ENCODE data around the gene PRSS53. TPM values are rescaled to one million over a fixed set of nuclear protein-coding genes. Genes with fewer than 3 reads are reported as not detected.

PRSS53 gene
- total and polyA plus RNA-seq, 2 donors: 1.1 to 4.7 TPM

DNA sequence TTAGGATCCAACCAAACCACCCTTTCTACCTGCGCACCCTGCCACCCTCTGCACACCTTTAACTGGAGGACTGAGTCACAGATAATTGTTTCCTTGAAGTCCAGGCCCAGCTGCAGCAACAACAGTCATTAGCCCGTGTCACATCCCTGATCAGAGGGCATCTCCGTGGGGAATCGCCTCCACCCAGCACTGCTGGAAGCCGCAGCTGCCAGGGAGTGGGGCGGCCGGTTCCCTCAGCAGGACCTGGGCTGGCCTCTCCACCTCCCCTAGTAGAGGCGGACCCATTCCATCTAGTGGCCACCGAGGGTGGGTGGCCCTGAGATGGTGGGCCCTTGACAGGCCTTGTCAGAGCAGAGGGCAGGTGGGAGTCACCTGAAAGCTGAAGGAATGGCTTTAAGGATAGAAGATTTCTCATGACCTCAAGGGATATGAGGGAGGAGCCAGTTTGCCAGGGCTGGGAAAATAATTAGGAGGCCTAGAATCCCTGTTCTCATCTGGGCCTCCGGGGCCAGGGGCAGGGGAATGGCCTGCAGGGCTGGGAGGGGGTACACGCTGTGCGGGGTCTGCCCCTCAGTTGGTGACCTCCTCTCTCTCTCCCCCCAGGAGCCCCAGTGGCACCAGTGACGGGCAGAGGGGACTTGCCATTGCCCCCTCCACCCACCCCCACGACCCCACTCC lies 6.2 kb downstream of the PRSS53 start:
- DNase-seq (ENCODE audit: extremely low spot score): no peak
- 80% methylated on average over 14 of the region's 14 CpGs for WGBS
- Histone ChIP-seq H3K27ac (ENCODE audit: low read depth) (no peak overlapping the region), H3K4me3 (ENCODE audit: low read depth, low read length) (no peak overlapping the region), H3K4me1 (ENCODE audit: insufficient read depth) (no peaks in the 10 kb centered on the region), H3K36me3 (ENCODE audit: insufficient read depth) (peaks cover 8% of the 10 kb centered on the region)

DNA sequence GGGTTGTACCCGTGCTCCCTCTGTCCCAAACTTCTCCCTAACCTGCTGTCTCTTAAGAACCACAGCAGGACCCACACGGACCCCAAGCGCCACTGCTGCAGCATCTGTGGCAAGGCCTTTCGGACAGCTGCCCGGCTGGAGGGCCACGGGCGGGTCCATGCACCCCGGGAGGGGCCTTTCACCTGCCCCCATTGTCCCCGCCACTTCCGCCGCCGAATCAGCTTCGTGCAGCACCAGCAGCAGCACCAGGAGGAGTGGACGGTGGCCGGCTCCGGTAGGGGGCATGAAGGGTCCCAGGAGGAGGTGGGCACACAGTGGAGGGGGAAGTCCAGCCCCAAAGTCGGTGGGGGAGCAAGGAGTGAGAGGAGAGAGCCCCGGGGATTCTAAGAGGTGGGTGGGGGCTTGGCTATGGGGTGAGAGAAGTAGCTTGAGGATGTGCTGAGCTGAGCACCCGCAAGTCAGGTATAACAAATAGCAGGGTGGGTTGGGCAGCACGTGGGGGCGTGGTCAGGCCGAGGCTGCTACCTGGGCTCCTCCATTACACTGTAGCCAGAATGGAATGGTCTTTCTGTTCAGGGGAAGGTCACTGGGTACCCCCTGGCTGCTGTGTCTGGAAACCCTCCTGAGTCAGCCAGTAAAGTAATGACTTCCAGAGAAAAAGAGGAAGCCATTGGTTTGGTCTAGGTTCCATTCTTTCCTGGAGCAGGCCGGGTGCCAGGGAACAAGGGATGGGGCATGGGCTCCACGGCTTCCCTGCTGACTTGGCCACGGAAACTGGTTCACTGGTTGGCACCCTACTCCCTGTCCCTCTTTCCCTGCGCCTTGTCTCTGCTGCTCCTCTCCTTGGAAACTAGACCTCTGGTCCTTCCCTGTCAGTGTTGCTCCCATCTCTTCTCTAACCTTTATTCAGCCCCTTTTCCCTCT lies 7.1 kb downstream of the PRSS53 start:
- no peak for DNase-seq (ENCODE audit: extremely low spot score)
- 85% methylated on average over 26 of the region's 26 CpGs for WGBS

DNA sequence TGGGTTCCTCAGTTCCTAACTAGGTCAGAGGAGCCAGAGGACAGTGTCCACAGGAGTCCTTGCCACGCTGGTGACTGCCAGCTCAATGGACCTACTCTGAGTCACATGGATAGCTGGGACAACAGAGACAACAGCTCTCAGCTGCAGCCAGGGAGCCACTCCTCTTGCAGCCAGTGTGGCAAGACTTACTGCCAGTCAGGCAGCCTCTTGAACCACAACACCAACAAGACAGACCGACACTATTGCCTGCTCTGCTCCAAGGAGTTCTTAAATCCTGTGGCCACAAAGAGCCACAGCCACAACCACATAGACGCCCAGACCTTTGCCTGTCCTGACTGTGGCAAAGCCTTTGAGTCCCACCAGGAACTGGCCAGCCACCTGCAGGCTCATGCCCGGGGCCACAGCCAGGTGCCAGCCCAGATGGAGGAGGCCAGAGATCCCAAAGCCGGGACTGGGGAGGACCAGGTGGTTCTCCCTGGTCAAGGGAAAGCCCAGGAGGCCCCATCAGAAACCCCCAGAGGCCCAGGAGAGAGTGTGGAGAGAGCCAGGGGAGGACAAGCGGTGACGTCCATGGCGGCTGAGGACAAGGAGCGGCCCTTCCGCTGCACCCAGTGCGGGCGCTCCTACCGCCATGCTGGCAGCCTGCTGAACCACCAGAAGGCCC lies 7.9 kb downstream of the PRSS53 start:
- WGBS: 91% methylated on average over 13 of the region's 13 CpGs
- H3K36me3 ChIP-seq (ENCODE audit: insufficient read depth): peaks cover 8% of the 10 kb centered on the region

More for the DNA sequence above, 7.1 kb downstream of the PRSS53 start:
- Histone ChIP-seq H3K36me3 (ENCODE audit: insufficient read depth) (peaks cover 8% of the 10 kb centered on the region), H3K4me3 (ENCODE audit: low read depth, low read length) (no peak overlapping the region), H3K27ac (ENCODE audit: low read depth) (no peak overlapping the region), H3K4me1 (ENCODE audit: insufficient read depth) (no peaks in the 10 kb centered on the region)

DNA sequence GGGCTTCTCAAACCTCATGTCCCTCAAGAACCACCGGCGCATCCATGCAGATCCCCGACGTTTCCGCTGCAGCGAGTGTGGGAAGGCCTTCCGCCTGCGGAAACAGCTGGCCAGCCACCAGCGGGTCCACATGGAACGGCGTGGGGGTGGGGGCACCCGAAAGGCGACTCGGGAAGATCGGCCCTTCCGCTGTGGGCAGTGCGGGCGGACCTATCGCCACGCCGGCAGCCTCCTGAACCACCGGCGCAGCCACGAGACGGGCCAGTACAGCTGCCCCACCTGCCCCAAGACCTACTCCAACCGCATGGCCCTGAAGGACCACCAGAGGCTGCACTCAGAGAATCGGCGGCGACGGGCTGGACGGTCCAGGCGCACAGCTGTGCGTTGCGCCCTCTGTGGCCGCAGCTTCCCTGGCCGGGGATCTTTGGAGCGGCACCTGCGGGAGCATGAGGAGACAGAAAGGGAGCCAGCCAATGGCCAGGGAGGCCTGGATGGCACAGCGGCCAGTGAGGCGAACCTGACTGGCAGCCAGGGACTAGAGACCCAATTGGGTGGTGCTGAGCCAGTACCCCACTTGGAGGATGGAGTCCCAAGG lies 8.6 kb downstream of the PRSS53 start:
- 96% methylated on average over 40 of the region's 40 CpGs for WGBS
- Histone ChIP-seq H3K36me3 (ENCODE audit: insufficient read depth) (peaks cover 8% of the 10 kb centered on the region), H3K27ac (ENCODE audit: low read depth) (no peak overlapping the region), H3K4me3 (ENCODE audit: low read depth, low read length) (no peak overlapping the region), H3K4me1 (ENCODE audit: insufficient read depth) (no peaks in the 10 kb centered on the region)
- DNase-seq (ENCODE audit: extremely low spot score): no peak

More for the DNA sequence above, 7.9 kb downstream of the PRSS53 start:
- DNase-seq (ENCODE audit: extremely low spot score): no peak
- no peak overlapping the region for H3K4me3 ChIP-seq (ENCODE audit: low read depth, low read length)
- no peaks in the 10 kb centered on the region for H3K4me1 ChIP-seq (ENCODE audit: insufficient read depth)
- no peak overlapping the region for H3K27ac ChIP-seq (ENCODE audit: low read depth)

DNA sequence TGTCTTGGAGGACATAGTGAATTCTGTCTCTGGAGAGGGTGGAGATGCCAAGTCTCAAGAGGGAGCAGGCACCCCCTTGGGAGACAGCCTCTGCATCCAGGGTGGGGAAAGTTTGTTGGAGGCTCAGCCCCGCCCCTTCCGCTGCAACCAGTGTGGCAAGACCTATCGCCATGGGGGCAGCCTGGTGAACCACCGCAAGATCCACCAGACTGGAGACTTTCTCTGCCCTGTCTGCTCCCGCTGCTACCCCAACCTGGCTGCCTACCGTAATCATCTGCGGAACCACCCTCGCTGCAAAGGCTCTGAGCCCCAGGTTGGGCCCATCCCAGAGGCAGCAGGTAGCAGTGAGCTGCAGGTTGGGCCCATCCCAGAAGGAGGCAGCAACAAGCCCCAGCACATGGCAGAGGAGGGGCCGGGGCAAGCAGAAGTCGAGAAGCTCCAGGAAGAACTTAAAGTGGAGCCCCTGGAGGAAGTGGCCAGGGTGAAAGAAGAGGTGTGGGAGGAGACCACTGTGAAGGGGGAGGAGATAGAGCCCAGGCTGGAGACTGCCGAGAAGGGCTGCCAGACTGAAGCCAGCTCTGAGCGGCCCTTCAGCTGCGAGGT lies 9.3 kb downstream of the PRSS53 start:
- WGBS: 86% methylated on average over 13 of the region's 13 CpGs

DNA sequence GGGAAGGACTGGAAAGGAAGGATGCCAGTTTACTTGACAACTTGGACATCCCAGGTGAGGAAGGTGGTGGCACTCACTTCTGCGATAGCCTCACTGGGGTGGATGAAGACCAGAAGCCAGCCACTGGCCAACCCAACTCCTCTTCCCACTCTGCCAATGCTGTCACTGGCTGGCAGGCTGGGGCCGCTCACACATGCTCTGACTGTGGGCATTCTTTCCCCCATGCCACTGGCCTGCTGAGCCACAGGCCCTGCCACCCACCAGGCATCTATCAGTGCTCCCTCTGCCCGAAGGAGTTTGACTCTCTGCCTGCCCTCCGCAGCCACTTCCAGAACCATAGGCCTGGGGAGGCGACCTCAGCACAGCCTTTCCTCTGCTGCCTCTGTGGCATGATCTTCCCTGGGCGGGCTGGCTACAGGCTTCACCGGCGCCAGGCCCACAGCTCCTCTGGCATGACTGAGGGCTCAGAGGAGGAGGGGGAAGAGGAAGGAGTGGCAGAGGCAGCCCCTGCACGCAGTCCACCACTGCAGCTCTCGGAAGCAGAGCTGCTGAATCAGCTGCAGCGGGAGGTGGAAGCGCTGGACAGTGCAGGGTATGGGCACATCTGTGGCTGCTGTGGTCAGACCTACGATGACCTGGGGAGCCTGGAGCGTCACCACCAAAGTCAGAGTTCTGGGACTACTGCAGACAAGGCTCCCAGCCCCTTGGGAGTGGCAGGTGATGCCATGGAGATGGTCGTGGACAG lies 10.0 kb downstream of the PRSS53 start:
- H3K27ac ChIP-seq (ENCODE audit: low read depth): no peak overlapping the region
- 94% methylated on average over 15 of the region's 15 CpGs for WGBS

More for the DNA sequence above, 9.3 kb downstream of the PRSS53 start:
- no peak overlapping the region for H3K27ac ChIP-seq (ENCODE audit: low read depth)
- no peaks in the 10 kb centered on the region for H3K4me1 ChIP-seq (ENCODE audit: insufficient read depth)
- no peak overlapping the region for H3K4me3 ChIP-seq (ENCODE audit: low read depth, low read length)
- DNase-seq (ENCODE audit: extremely low spot score): no peak
- peaks cover 8% of the 10 kb centered on the region for H3K36me3 ChIP-seq (ENCODE audit: insufficient read depth)

DNA sequence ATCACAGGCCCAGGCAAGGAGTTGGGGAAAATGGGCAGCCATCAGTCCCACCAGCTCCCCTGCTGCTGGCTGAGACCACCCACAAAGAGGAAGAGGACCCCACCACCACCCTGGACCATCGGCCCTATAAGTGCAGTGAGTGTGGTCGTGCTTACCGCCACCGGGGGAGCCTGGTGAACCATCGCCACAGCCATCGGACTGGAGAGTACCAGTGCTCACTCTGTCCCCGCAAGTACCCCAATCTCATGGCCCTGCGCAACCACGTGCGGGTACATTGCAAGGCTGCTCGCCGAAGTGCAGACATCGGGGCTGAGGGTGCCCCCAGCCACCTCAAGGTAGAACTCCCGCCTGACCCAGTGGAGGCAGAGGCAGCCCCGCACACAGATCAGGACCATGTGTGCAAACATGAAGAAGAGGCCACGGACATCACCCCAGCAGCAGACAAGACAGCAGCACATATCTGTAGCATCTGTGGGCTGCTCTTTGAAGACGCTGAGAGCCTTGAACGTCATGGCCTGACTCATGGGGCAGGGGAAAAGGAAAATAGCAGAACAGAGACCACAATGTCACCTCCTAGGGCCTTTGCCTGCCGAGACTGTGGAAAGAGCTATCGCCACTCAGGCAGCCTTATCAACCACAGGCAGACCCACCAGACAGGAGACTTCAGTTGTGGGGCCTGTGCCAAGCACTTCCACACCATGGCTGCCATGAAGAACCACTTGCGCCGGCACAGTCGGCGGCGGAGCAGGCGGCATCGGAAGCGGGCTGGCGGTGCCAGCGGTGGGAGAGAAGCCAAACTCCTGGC lies 10.9 kb downstream of the PRSS53 start:
- no peak overlapping the region for H3K4me3 ChIP-seq (ENCODE audit: low read depth, low read length)
- H3K36me3 ChIP-seq (ENCODE audit: insufficient read depth): peaks cover 6% of the 10 kb centered on the region
- DNase-seq (ENCODE audit: extremely low spot score): no peak
- H3K4me1 ChIP-seq (ENCODE audit: insufficient read depth): no peaks in the 10 kb centered on the region
- H3K27ac ChIP-seq (ENCODE audit: low read depth): no peak overlapping the region
- WGBS: 94% methylated on average over 30 of the region's 30 CpGs

More for the DNA sequence above, 10.0 kb downstream of the PRSS53 start:
- Histone ChIP-seq H3K36me3 (ENCODE audit: insufficient read depth) (peaks cover 8% of the 10 kb centered on the region), H3K4me1 (ENCODE audit: insufficient read depth) (no peaks in the 10 kb centered on the region), H3K4me3 (ENCODE audit: low read depth, low read length) (no peak overlapping the region)
- no peak for DNase-seq (ENCODE audit: extremely low spot score)

DNA sequence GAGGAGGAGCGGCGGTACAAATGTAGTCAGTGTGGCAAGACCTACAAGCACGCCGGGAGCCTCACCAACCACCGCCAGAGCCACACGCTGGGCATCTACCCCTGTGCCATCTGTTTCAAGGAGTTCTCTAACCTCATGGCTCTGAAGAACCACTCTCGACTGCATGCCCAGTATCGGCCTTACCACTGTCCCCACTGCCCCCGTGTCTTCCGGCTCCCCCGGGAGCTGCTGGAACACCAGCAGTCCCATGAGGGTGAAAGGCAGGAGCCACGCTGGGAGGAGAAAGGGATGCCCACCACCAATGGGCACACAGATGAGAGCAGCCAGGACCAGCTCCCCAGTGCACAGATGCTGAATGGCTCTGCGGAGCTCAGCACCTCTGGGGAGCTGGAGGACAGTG lies 11.7 kb downstream of the PRSS53 start:
- H3K36me3 ChIP-seq (ENCODE audit: insufficient read depth): peaks cover 6% of the 10 kb centered on the region
- H3K4me1 ChIP-seq (ENCODE audit: insufficient read depth): no peaks in the 10 kb centered on the region
- WGBS: 95% methylated on average over 13 of the region's 13 CpGs
- no peak overlapping the region for H3K27ac ChIP-seq (ENCODE audit: low read depth)
- no peak for DNase-seq (ENCODE audit: extremely low spot score)
- no peak overlapping the region for H3K4me3 ChIP-seq (ENCODE audit: low read depth, low read length)

DNA sequence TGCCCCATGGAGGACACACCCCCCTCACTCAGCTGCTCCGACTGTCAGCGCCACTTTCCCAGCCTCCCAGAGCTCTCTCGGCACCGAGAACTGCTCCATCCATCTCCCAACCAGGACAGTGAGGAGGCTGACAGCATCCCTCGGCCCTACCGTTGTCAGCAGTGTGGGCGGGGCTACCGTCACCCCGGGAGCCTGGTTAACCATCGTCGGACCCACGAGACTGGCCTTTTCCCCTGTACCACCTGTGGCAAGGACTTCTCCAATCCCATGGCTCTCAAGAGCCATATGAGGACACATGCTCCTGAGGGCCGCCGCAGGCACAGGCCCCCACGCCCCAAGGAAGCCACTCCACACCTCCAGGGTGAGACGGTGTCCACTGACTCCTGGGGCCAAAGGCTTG lies 12.4 kb downstream of the PRSS53 start:
- no peak overlapping the region for H3K4me3 ChIP-seq (ENCODE audit: low read depth, low read length)
- H3K27ac ChIP-seq (ENCODE audit: low read depth): no peak overlapping the region
- peaks cover 6% of the 10 kb centered on the region for H3K36me3 ChIP-seq (ENCODE audit: insufficient read depth)
- DNase-seq (ENCODE audit: extremely low spot score): no peak
- H3K4me1 ChIP-seq (ENCODE audit: insufficient read depth): no peaks in the 10 kb centered on the region
- WGBS: 73% methylated on average over 16 of the region's 16 CpGs

DNA sequence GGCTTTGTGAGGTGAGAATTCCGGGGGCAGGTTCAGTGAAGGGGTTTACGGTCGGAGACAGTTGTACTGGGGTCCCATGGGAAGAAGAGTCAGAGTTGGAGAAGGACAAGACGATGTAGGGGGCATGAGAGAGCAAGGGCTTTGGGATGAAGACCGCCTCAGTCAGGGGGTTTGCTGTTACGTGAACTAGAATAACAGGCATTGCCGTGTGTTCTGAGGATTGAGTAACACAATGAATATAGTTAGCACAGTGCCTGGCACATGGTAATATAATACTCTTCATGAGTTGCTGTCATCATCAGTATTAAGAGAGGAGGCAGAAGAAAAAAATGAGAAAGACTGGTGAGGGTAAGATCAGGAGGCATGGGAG lies 13.9 kb downstream of the PRSS53 start:
- H3K4me1 ChIP-seq (ENCODE audit: insufficient read depth): no peaks in the 10 kb centered on the region
- DNase-seq (ENCODE audit: extremely low spot score): no peak
- no peak overlapping the region for H3K27ac ChIP-seq (ENCODE audit: low read depth)
- WGBS: under 1% methylated on average over 7 of the region's 7 CpGs
- peak overlapping the region; percentile 92 for H3K4me3 ChIP-seq (ENCODE audit: low read depth, low read length)
- H3K36me3 ChIP-seq (ENCODE audit: insufficient read depth): peaks cover 3% of the 10 kb centered on the region

DNA sequence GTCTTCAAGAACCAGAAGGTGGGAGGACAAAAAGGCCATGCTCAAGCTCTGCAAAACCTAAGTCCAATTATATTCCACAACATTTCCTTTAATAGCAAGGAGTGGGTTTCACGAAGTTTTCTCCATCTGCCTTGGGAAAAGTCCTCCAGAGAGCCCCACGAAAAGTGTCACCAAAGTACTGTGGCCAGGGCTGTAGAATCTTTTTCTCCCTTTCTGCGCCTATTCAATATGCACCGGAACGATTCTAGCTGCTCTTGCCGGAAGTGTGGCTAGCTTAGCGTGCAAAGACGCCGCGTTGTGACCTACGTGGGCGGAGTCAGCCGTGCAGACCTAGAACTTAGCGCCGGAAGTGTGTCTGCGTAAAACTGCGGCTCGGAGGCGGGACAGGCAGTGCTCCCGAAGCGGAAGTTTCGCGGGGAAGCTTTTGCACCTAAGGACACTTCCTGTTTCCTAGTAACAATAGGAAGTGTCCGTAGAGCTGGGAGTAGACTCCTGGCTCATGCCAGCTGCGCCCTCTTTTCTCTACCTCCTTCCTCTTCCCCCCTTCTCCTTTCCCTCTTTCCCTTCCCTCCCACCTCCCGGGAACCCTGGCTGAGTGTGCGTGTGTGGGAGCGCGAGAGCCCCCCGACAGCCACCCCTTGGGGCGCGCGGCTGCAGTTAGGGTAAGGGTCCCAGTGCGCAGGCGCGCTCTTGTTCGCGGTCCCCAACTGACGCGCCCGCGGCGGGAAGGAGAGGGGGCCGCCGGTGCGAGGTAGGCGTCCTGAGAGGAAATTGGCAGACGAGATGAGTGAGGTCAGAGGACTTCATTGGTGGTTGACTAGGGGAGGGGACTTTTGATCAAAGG lies 14.6 kb downstream of the PRSS53 start, which contains the start of the genes ZNF646 and ZNF668:
Gene ZNF646, plus strand, starts transcription at position 453 of the 844 bp plus-strand sequence. CDS start 1,903 bp downstream, outside the sequence.
Gene ZNF668, minus strand, starts transcription at position 271 of the 844 bp plus-strand sequence. CDS start 9,781 bp downstream, outside the sequence.
- no peaks in the 10 kb centered on the region for H3K4me1 ChIP-seq (ENCODE audit: insufficient read depth)
- peaks cover 3% of the 10 kb centered on the region for H3K36me3 ChIP-seq (ENCODE audit: insufficient read depth)
- DNase-seq (ENCODE audit: extremely low spot score): peak; percentile 99
- WGBS: under 1% methylated on average over 48 of the region's 48 CpGs
- H3K4me3 ChIP-seq (ENCODE audit: low read depth, low read length): peak within 1 kb of the TSS; percentile 92
- H3K27ac ChIP-seq (ENCODE audit: low read depth): peak within 1 kb of the TSS; percentile 90
